Uterus (tissue), 2 donors: Measurements from ENCODE around the gene FAR2.

Experiments
- POLR2A ChIP-seq, 2 donors: fragments of 450-650 bp; IDR thresholded peaks; one replicate each; pipeline ENCODE4 v1.6.1; 2016; ENCODE audit warnings: antibody characterized with exemption in 2 of 2, mild to moderate bottlenecking in 1 of 2, moderate library complexity in 1 of 2
- TF ChIP-seq, protein P1 (sequence below), 4 experiments: fragments of 200-600 bp in 2 of 4; fragments of 450-650 bp in 2 of 4; sonication (generic) in 2 of 4; IDR thresholded peaks; one replicate each; pipeline ENCODE4 v1.5.1; 2016 to 2019; ENCODE audit warnings: antibody characterized with exemption in 4 of 4, mild to moderate bottlenecking in 2 of 4, moderate library complexity in 1 of 4

DNA sequence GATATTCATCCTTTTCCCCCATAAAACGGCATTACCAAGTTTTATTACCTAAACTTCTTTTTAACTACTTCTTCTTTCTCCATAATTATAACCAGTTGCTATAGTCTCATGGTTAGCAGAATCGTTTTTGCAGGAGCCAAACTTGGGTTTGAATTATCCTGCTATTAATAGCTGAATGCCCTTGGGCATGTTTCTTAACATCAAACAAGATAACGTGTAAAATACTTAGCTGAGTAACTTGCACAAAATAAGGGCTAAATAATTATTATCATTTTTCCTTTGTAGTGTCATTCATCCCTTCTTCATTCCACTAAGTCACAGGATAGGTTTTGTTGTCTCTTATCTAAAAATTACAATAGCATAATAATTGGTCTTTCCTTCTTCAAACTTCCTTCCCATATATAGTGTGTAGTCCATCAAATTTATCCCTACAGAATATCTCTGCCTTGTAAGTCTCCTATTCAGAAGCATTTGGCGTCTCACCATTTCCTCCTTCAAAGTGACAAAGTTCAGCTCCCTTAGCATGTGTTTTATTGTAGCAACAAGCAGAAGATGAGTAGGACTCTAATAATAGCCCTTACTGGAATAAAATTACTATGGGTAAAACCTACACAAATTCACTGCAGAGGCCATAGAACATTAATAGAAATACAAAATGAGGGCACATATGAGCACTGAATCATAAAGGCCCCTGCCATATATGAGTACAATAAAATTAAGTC, 63.8 kb downstream of the FAR2 start:
- TF ChIP-seq POLR2A (IDR thresholded peaks at IDR 0.05), result no peak
- TF ChIP-seq, protein P1, sequence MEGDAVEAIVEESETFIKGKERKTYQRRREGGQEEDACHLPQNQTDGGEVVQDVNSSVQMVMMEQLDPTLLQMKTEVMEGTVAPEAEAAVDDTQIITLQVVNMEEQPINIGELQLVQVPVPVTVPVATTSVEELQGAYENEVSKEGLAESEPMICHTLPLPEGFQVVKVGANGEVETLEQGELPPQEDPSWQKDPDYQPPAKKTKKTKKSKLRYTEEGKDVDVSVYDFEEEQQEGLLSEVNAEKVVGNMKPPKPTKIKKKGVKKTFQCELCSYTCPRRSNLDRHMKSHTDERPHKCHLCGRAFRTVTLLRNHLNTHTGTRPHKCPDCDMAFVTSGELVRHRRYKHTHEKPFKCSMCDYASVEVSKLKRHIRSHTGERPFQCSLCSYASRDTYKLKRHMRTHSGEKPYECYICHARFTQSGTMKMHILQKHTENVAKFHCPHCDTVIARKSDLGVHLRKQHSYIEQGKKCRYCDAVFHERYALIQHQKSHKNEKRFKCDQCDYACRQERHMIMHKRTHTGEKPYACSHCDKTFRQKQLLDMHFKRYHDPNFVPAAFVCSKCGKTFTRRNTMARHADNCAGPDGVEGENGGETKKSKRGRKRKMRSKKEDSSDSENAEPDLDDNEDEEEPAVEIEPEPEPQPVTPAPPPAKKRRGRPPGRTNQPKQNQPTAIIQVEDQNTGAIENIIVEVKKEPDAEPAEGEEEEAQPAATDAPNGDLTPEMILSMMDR (IDR thresholded peaks at IDR 0.05), result no peak
